Ishikawa (cell line): Measurements from ENCODE around the gene ACADSB.
A peak's percentile ranks its signal among the peaks of the same experiment; 100 is the strongest.

Experiments
- CEBPB ChIP-seq: IDR thresholded peaks from 2 replicates; pipeline ENCODE4 v1.6.1; 2012
- CREB1 ChIP-seq: IDR thresholded peaks from 2 replicates; pipeline ENCODE4 v1.6.1; 2012; ENCODE audit warnings: low read depth
- EGR1 ChIP-seq: IDR thresholded peaks from 2 replicates; pipeline ENCODE4 v1.6.1; 2012
- EP300 ChIP-seq: IDR thresholded peaks from 2 replicates; pipeline ENCODE4 v1.6.1; 2012; ENCODE audit warnings: borderline replicate concordance
- FOXM1 ChIP-seq: IDR thresholded peaks from 2 replicates; pipeline ENCODE4 v1.6.1; 2012; ENCODE audit warnings: low read depth, borderline replicate concordance
- MAX ChIP-seq: IDR thresholded peaks from 2 replicates; pipeline ENCODE4 v1.6.1; 2012
- NFIC ChIP-seq: IDR thresholded peaks from 2 replicates; pipeline ENCODE4 v1.6.1; 2012
- RAD21 ChIP-seq: IDR thresholded peaks from 2 replicates; pipeline ENCODE4 v1.6.1; 2012; ENCODE audit warnings: low read depth
- REST ChIP-seq: IDR thresholded peaks from 2 replicates; pipeline ENCODE4 v1.6.1; 2012; ENCODE audit warnings: low read depth, mild to moderate bottlenecking
- TAF1 ChIP-seq: IDR thresholded peaks from 2 replicates; pipeline ENCODE4 v1.6.1; 2012; ENCODE audit warnings: low read depth, mild to moderate bottlenecking
- TCF12 ChIP-seq: IDR thresholded peaks from 2 replicates; pipeline ENCODE4 v1.6.1; 2012; ENCODE audit warnings: low read depth
- TEAD4 ChIP-seq: IDR thresholded peaks from 2 replicates; pipeline ENCODE4 v1.6.1; 2012
- USF1 ChIP-seq: IDR thresholded peaks from 2 replicates; pipeline ENCODE4 v1.6.1; 2012
- YY1 ChIP-seq: IDR thresholded peaks from 2 replicates; pipeline ENCODE4 v1.6.1; 2012; ENCODE audit warnings: low read depth
- ZBTB7A ChIP-seq: IDR thresholded peaks from 2 replicates; pipeline ENCODE4 v1.6.1; 2012; ENCODE audit warnings: low read depth

Gene ACADSB

GRCh38 chr10:123007558-123008354 lies 1.1 kb upstream of the ACADSB start:
- TF ChIP-seq CREB1 (no peak), TEAD4 (no peak), USF1 (peak; percentile 80), MAX (peak; percentile 93)

- TF ChIP-seq RAD21 (no peak), YY1 (no peak), NFIC (no peak), CREB1 (no peak), TEAD4 (no peak), ZBTB7A (peak; percentile 57; the same call in 1 of the 2 replicates), USF1 (no peak)
These were observed 457 bp downstream of the ACADSB start for GRCh38 chr10:123009105-123009820.

- TF ChIP-seq EP300 (no peak), TAF1 (no peak), CEBPB (no peak), CREB1 (no peak), RAD21 (no peak), NFIC (no peak), TCF12 (no peak), REST (no peak), ZBTB7A (no peak), USF1 (no peak), FOXM1 (no peak), TEAD4 (no peak), EGR1 (no peak), YY1 (no peak)
These were observed 3.2 kb downstream of the ACADSB start for GRCh38 chr10:123011987-123012386.

- TF ChIP-seq TEAD4 (no peak), CEBPB (no peak), TAF1 (no peak), USF1 (no peak), REST (no peak), ZBTB7A (no peak), EGR1 (no peak), YY1 (no peak), MAX (no peak), FOXM1 (no peak), CREB1 (no peak)
These were observed 4.9 kb downstream of the ACADSB start for GRCh38 chr10:123013456-123014419.
